GM21526 (cell line): ENCODE data around the gene ACE2.
"Not testable (repeated sequence)": the region's sequence is repeated elsewhere in the genome, so short reads cannot be mapped to it uniquely, and the experiment has no call there.

ENCODE experiments used
- ATAC-seq: cut with Tn5 transposase; IDR thresholded peaks from one replicate; pipeline ENCODE4 v1.9.1; 2021; ENCODE audit warnings: moderate library complexity; ENCODE audit not compliant: unreplicated experiment, low FRiP score

ACE2 gene

GRCh38 chrX:15600745-15601144 is at the start of gene ACE2:
ACE2 (minus strand) TSS chrX:15600960; CDS start chrX:15600911, 49 bp downstream.
- ATAC-seq, result no peak

GRCh38 chrX:15647510-15647909 is 46.8 kb upstream of the ACE2 start:
- not testable (repeated sequence) for ATAC-seq

- no peak for ATAC-seq
Observed at GRCh38 chrX:15646543-15646942, 45.8 kb upstream of the ACE2 start.

- no peak for ATAC-seq
Observed at GRCh38 chrX:15646031-15646430, 45.3 kb upstream of the ACE2 start.

GRCh38 chrX:15645266-15645665 is 44.5 kb upstream of the ACE2 start:
- ATAC-seq, result no peak

GRCh38 chrX:15644560-15644872 is 43.8 kb upstream of the ACE2 start:
- ATAC-seq, result no peak

- ATAC-seq, result no peak
Observed at GRCh38 chrX:15643786-15644559, 43.2 kb upstream of the ACE2 start.

GRCh38 chrX:15631637-15632036 is 30.9 kb upstream of the ACE2 start:
- ATAC-seq, result no peak

GRCh38 chrX:15623054-15623453 is 22.3 kb upstream of the ACE2 start:
- no peak for ATAC-seq

GRCh38 chrX:15619053-15619755 is 18.4 kb upstream of the ACE2 start:
- no peak for ATAC-seq

GRCh38 chrX:15617111-15617510 is 16.4 kb upstream of the ACE2 start:
- ATAC-seq, result no peak

- ATAC-seq, result no peak
Observed at GRCh38 chrX:15616531-15616930, 15.8 kb upstream of the ACE2 start.

- no peak for ATAC-seq
Observed at GRCh38 chrX:15607067-15607466, 6.3 kb upstream of the ACE2 start.

GRCh38 chrX:15606136-15606535 is 5.4 kb upstream of the ACE2 start:
- no peak for ATAC-seq

GRCh38 chrX:15605226-15605625 is 4.5 kb upstream of the ACE2 start:
- no peak for ATAC-seq

- ATAC-seq, result no peak
Observed at GRCh38 chrX:15602761-15603160, 2.0 kb upstream of the ACE2 start.

GRCh38 chrX:15601932-15602331 is 1.2 kb upstream of the ACE2 start:
- ATAC-seq, result no peak

- ATAC-seq, result no peak
Observed at GRCh38 chrX:15600049-15600448, 711 bp downstream of the ACE2 start.

GRCh38 chrX:15599461-15599860 is 1.3 kb downstream of the ACE2 start:
- no peak for ATAC-seq

- ATAC-seq, result no peak
Observed at GRCh38 chrX:15598026-15598425, 2.7 kb downstream of the ACE2 start.

- no peak for ATAC-seq
Observed at GRCh38 chrX:15594371-15594770, 6.4 kb downstream of the ACE2 start.
